Duodenal mucosa (tissue), 2 donors: ENCODE data around the gene C12orf56.
"Not testable (repeated sequence)": the region's sequence is repeated elsewhere in the genome, so short reads cannot be mapped to it uniquely, and the experiment has no call there.

Experiments
- H3K27ac ChIP-seq: one replicate; pipeline ENCODE4 v1.7.0; 2013; ENCODE audit warnings: low read depth, low read length
- H3K27me3 ChIP-seq, 2 donors: one replicate each; pipeline ENCODE4 v1.7.0; 2013; ENCODE audit warnings: low read length in 2 of 2, control low read depth in 1 of 2; ENCODE audit not compliant: insufficient read depth in 2 of 2, control insufficient read depth in 1 of 2
- H3K36me3 ChIP-seq, 2 donors: one replicate each; pipeline ENCODE4 v1.7.0; 2013; ENCODE audit warnings: low read length in 2 of 2, control low read depth in 1 of 2; ENCODE audit not compliant: insufficient read depth in 2 of 2, control insufficient read depth in 1 of 2
- H3K4me1 ChIP-seq, 2 donors: one replicate each; pipeline ENCODE4 v1.7.0; 2013; ENCODE audit warnings: low read length in 2 of 2, control low read depth in 1 of 2; ENCODE audit not compliant: insufficient read depth in 2 of 2, control insufficient read depth in 1 of 2
- H3K4me3 ChIP-seq, 2 donors: one replicate each; pipeline ENCODE4 v1.7.0; 2013; ENCODE audit warnings: low read length in 2 of 2, low read depth in 1 of 2
- H3K9ac ChIP-seq, 2 donors: one replicate each; pipeline ENCODE4 v1.7.0; 2013; ENCODE audit warnings: low read length in 2 of 2, low read depth in 1 of 2
- H3K9me3 ChIP-seq, 2 donors: one replicate each; pipeline ENCODE4 v1.7.0; 2013; ENCODE audit warnings: low read length in 2 of 2, control low read depth in 1 of 2; ENCODE audit not compliant: control insufficient read depth in 1 of 2

The C12orf56 gene

DNA sequence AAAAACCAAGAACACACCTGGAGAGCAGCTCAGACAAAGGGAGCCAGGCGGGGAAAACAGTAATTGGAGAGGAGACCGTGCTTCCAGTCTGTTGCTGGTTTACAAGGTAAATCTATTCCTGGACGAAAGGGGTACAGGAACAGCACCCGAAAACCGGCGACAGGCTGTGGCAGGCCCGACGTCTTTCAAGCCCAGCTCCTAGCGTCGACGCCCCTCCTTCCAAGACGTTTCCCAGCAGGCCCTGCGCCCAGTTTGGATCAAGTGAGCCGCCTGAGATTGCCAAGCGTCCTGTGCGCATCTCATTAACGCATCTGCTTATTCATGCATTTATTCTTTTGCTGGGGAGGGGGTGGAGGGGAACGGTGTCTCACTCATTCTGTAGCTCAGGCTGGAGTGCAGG lies 1.4 kb downstream of the C12orf56 start:
- Histone ChIP-seq H3K4me1 (peaks cover 4 to 6% of the 10 kb centered on the region in 2 donors), H3K9ac (no peak overlapping the region), H3K36me3 (no peaks in the 10 kb centered on the region), H3K4me3 (no peak overlapping the region), H3K27me3 (peaks cover 15 to 21% of the 10 kb centered on the region in 2 donors), H3K9me3 (no peaks in the 10 kb centered on the region), H3K27ac (no peak overlapping the region)

DNA sequence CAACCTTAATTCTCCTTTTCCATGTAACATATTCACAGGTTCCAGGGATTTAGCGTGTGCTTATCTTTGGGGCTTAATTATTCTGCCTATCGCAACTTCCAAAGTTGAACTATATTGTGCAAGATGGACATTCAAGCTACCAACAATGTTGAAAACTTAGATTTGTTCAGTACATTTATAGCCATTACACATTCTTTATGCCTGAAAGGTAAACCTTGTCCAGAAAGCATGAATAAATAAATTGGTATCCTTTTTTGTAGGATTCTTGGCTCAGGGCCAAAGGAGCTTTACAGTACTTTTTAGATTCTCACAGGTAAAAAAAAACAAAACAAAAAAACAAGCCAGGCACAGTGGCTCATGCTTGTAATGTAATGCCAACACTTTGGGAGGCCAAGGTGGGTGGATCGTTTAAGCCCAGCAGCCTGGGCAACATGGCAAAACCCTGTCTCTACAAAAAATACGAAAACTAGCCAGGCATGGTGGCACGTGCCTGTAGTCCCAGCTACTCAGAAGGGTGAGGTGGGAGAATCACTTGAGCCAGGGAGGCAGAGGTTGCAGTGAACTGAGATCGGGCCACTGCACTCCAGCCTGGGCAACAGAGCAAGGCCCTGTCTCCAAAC lies 3.3 kb downstream of the C12orf56 start:
- Histone ChIP-seq H3K36me3 (no peaks in the 10 kb centered on the region), H3K9me3 (no peaks in the 10 kb centered on the region), H3K9ac (no peak overlapping the region), H3K27ac (no peak overlapping the region), H3K4me3 (no peak overlapping the region), H3K4me1 (peaks cover 4 to 6% of the 10 kb centered on the region in 2 donors), H3K27me3 (peaks cover 15 to 21% of the 10 kb centered on the region in 2 donors)

DNA sequence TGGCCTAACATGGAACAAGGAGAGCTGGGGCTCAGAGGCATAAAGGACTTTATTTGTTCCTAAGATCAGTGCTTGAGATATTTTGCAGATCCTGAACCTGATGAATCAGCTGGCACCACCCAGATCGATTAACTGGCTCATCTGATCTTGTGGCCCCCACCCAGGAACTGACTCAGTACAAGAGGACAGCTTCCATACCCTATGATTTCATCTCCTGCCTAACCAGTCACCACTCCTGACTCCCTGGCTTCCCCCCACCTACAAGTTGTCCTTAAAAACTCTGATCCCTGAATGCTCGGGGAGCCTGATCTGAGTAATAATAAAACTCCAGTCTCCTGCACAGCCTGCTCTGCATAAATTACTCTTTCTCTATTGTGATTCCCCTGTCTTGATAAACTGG lies 5.1 kb downstream of the C12orf56 start:
- Histone ChIP-seq H3K4me3 (no peak overlapping the region), H3K27me3 (peaks cover 7 to 13% of the 10 kb centered on the region in 2 donors), H3K36me3 (no peaks in the 10 kb centered on the region), H3K9me3 (peaks cover 0 to 3% of the 10 kb centered on the region in 2 donors), H3K27ac (no peak overlapping the region), H3K9ac (no peak overlapping the region), H3K4me1 (peaks cover 4% of the 10 kb centered on the region in 2 donors)

DNA sequence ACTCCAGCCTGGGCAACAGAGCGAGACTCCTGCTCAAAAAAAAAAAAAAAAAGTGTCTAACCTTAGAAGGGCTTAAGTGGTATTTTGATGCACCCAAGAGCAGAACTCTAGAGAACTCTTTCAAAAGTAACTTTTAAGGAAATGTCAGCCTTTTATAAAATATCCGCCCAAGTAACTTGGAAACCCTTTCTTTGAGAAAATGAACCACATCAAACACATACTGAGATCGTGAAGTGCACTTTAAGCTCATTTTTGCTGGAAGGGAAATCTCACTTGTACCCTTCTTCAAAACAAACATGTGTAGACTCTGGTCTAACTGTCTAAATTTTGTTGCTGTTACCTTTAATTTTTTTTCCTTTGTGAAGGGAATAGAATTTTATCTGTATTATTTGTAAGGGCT lies 5.5 kb downstream of the C12orf56 start:
- Histone ChIP-seq H3K9me3 (peaks cover 2 to 7% of the 10 kb centered on the region in 2 donors), H3K4me3 (no peak overlapping the region), H3K4me1 (peaks cover 0 to under 1% of the 10 kb centered on the region in 2 donors), H3K27ac (no peak overlapping the region), H3K36me3 (no peaks in the 10 kb centered on the region), H3K9ac (no peak overlapping the region), H3K27me3 (peaks cover 4 to 8% of the 10 kb centered on the region in 2 donors)

DNA sequence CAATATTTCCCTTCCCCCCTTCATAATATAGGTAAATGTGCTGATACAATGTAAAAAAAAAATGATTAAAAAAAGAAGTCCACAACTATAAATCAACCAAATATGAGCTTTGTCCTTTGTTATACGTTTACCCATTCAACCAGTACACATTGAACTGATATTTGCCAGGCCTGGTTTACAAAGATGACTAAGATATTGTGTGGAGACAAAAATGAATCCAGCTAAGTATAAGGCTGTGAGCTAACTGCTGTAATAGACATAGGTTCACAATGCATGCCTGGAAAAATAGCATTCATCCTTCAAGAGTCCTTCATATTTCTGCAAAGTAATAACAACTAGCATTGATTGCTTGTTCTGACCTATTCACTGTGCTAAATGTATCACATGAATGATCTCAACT lies 6.9 kb downstream of the C12orf56 start:
- H3K9me3 ChIP-seq = peaks cover 2 to 8% of the 10 kb centered on the region in 2 donors
- H3K27ac ChIP-seq = no peak overlapping the region
- H3K4me1 ChIP-seq = no peaks in the 10 kb centered on the region
- H3K9ac ChIP-seq = no peak overlapping the region
- no peak overlapping the region for H3K4me3 ChIP-seq
- H3K36me3 ChIP-seq = no peaks in the 10 kb centered on the region
- H3K27me3 ChIP-seq = no peaks in the 10 kb centered on the region

DNA sequence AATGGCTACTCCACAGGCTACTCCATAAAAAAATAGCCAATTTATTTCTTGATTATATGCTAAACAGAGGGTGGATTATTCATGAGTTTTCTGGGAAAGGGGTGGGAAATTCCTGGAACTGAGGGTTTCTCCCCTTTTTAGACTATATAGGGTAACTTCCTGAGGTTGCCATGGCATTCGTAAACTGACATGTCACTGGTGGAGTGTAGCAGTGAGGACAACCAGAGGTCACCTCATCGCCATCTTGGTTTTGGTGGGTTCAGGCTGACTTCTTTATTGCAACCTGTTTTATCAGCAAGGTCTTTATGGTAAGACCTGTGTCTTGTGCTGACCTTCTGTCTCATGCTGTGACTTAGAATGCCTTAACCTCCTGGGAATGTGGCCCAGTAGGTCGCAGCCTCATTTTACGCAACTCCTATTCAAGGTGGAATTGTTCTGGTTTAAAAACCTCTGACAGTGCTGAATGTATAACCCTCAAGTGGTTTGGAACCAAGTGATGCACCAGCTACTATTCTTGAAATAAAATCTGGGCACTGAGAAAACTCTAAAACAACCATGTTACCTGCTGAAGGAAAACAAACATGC lies 27.7 kb downstream of the C12orf56 start:
- H3K9ac ChIP-seq = no peak overlapping the region
- H3K36me3 ChIP-seq = no peaks in the 10 kb centered on the region
- H3K27ac ChIP-seq = no peak overlapping the region
- H3K4me3 ChIP-seq = no peak overlapping the region
- H3K4me1 ChIP-seq = no peaks in the 10 kb centered on the region
- H3K27me3 ChIP-seq = no peaks in the 10 kb centered on the region
- H3K9me3 ChIP-seq = no peaks in the 10 kb centered on the region

DNA sequence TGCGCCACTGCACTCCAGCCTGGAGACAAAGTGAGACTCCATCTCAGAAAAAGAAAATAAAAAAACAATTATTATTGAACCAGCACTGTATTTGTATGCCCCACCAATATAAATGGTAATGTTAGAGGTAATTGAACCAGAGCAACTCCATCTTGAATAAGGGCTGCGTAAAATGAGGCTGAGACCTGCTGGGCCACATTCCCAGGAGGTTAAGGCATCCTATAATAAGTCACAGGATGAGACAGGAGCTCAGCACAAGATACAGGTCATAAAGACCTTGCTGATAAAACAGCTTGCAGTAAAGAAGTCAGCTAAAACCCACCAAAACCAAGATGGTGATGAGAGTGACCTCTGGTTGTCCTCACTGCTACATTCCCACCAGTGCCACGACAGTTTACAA lies 29.4 kb downstream of the C12orf56 start:
- H3K9me3 ChIP-seq, H3K27ac ChIP-seq: not testable (repeated sequence)

DNA sequence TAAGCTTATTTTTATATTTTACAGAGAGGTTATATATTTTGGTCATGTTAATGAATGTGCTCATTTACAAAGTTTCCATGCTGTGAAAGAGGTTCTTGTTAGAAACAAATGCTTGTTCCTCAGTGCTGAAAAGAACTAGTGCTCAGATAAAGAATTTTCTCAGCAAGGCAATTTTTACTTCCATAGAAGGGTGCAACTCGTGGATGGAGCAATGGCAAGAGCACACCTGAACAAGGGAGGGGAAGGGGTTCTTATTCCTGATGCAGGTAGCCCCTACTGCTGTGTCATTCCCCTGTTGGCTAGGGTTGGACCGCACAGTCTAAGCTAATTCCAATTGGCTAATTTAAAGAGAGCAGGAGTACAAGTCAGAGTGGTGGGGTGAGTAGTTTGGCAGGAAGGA lies 34.3 kb downstream of the C12orf56 start:
- H3K27me3 ChIP-seq = not testable (repeated sequence)

More for the DNA sequence above, 29.4 kb downstream of the C12orf56 start:
- H3K4me1 ChIP-seq, H3K27me3 ChIP-seq, H3K9ac ChIP-seq, H3K4me3 ChIP-seq, H3K36me3 ChIP-seq: not testable (repeated sequence)

DNA sequence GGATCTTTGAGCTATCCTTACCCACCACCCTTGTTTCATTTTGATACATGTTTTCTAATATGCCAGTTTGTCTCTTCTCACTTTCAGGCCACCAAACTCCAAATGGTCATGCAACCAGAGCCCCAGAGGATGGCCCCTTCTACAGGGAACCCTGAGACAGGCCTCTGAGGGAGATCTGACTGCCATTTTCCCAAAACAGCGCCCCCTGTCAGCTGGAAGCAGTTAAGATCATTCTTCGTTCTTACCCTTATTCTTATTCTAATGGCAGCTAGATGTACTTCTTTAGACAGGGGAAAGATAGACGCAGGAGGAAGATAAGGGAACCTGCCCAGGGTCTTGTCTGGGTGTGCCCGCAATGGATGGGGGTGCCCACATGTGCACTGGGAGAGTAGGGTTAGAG lies 38.4 kb downstream of the C12orf56 start:
- H3K9ac ChIP-seq = no peak overlapping the region
- H3K36me3 ChIP-seq = no peaks in the 10 kb centered on the region
- peaks cover 6 to 7% of the 10 kb centered on the region in 2 donors for H3K9me3 ChIP-seq
- no peaks in the 10 kb centered on the region for H3K27me3 ChIP-seq
- no peaks in the 10 kb centered on the region for H3K4me1 ChIP-seq
- no peak overlapping the region for H3K4me3 ChIP-seq
- no peak overlapping the region for H3K27ac ChIP-seq

More for the DNA sequence above, 34.3 kb downstream of the C12orf56 start:
- not testable (repeated sequence) for H3K4me1 ChIP-seq, H3K9me3 ChIP-seq, H3K9ac ChIP-seq, H3K27ac ChIP-seq, H3K4me3 ChIP-seq, H3K36me3 ChIP-seq

DNA sequence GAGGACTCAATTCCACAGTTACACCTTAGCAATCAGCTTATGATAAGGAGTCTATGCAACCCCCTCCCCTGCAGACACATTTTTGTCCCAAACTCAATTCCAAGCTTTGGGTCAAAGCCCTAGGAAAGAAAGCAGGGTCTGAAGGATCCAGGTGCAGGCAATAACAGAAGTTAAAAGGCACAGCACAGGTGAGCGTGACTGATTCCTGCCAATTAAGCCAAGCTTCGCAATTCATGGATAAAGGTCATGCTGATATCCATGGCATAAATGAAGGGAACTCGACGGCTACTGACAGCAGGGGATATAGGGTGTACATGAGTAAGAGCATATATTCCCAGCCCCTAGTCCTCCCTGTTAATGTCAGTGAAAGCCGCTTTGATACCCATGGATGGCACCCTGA lies 39.3 kb downstream of the C12orf56 start:
- peaks cover 2 to 4% of the 10 kb centered on the region in 2 donors for H3K9me3 ChIP-seq
- H3K4me3 ChIP-seq = no peak overlapping the region
- H3K4me1 ChIP-seq = no peaks in the 10 kb centered on the region
- no peaks in the 10 kb centered on the region for H3K36me3 ChIP-seq
- H3K27ac ChIP-seq = no peak overlapping the region
- no peak overlapping the region for H3K9ac ChIP-seq
- no peaks in the 10 kb centered on the region for H3K27me3 ChIP-seq
